SK-N-SH (cell line): ENCODE data around the gene TMEM151A.

ENCODE experiments used
- CTCF ChIP-seq: fragments of 200-600 bp; sonication (generic); IDR thresholded peaks from 2 replicates; pipeline ENCODE4 v1.6.1; 2017; ENCODE audit warnings: antibody characterized with exemption, mild to moderate bottlenecking, moderate library complexity
- EZH2phosphoT487 ChIP-seq: fragments of 200-600 bp; sonication (generic); IDR thresholded peaks from 2 replicates; pipeline ENCODE4 v1.6.1; 2017; ENCODE audit warnings: low read depth, mixed run types, mild to moderate bottlenecking, antibody characterized with exemption, moderate library complexity, borderline replicate concordance
- GABPA ChIP-seq: IDR thresholded peaks from 2 replicates; pipeline ENCODE4 v1.4.0; 2012; ENCODE audit warnings: low read depth, mild to moderate bottlenecking
- IRF3 ChIP-seq: fragments of 150-350 bp; IDR thresholded peaks from 2 replicates; pipeline ENCODE4 v1.6.1; 2016; ENCODE audit warnings: mild to moderate bottlenecking, low read depth, low read length
- MXI1 ChIP-seq: IDR thresholded peaks from 2 replicates; pipeline ENCODE4 v1.6.1; 2012; ENCODE audit warnings: mild to moderate bottlenecking, low read depth, low read length, improper control_type of control experiment
- NRF1 ChIP-seq: IDR thresholded peaks from 2 replicates; pipeline ENCODE4 v1.6.1; 2012; ENCODE audit warnings: low read depth, mild to moderate bottlenecking, low read length
- PBX3 ChIP-seq: IDR thresholded peaks from 2 replicates; pipeline ENCODE4; 2012
- RAD21 ChIP-seq: IDR thresholded peaks from 2 replicates; pipeline ENCODE4 v1.6.1; 2012; ENCODE audit warnings: mild to moderate bottlenecking, low read length
- RCOR1 ChIP-seq: fragments of 150-350 bp; IDR thresholded peaks from 2 replicates; pipeline ENCODE4 v1.6.1; 2017; ENCODE audit warnings: antibody characterized with exemption, low read length
- RFX5 ChIP-seq: IDR thresholded peaks from 2 replicates; pipeline ENCODE4 v1.6.1; 2012; ENCODE audit warnings: mild to moderate bottlenecking, improper control_type of control experiment, low read length
- RXRA ChIP-seq: IDR thresholded peaks from 2 replicates; pipeline ENCODE4 v1.4.0; 2012; ENCODE audit warnings: low read depth, mild to moderate bottlenecking, borderline replicate concordance
- TAF1 ChIP-seq: IDR thresholded peaks from 2 replicates; pipeline ENCODE4 v1.6.1; 2012; ENCODE audit warnings: low read depth, mild to moderate bottlenecking, low read length, moderate library complexity, borderline replicate concordance
- USF2 ChIP-seq: fragments of 150-350 bp; IDR thresholded peaks from 2 replicates; pipeline ENCODE4 v1.6.1; 2017; ENCODE audit warnings: antibody characterized with exemption, low read length, low read depth, borderline replicate concordance
- YY1 ChIP-seq: IDR thresholded peaks from 2 replicates; pipeline ENCODE4 v1.4.0; 2012; ENCODE audit warnings: low read depth, mild to moderate bottlenecking

- TF ChIP-seq NRF1 = no peak
- no peak for TF ChIP-seq GABPA
- no peak for TF ChIP-seq CTCF
- no peak for TF ChIP-seq RFX5
- TF ChIP-seq YY1 = no peak
- no peak for TF ChIP-seq EZH2phosphoT487
- TF ChIP-seq TAF1 = no peak
- no peak for TF ChIP-seq RAD21
- TF ChIP-seq PBX3 = no peak
- TF ChIP-seq RCOR1 = no peak
- TF ChIP-seq USF2 = no peak
- TF ChIP-seq RXRA = no peak
- no peak for TF ChIP-seq MXI1
- no peak for TF ChIP-seq IRF3
These were observed 37.5 kb downstream of the TMEM151A start for GRCh38 chr11:66329165-66329673.
